ENCODE results near the gene XRCC5. TPM values are rescaled to one million over a fixed set of nuclear protein-coding genes. Genes with fewer than 3 reads are reported as not detected.

XRCC5 gene
- total RNA-seq, 1 donor from 2014 or later: 807 TPM

- Mint-ChIP-seq H3K4me1 (peaks cover 78% of the 10 kb centered on the region), H3K4me3 (peak overlapping the region; percentile 77), H3K9me3 (no peaks in the 10 kb centered on the region), H3K36me3 (peaks cover 37% of the 10 kb centered on the region), H3K27me3 (ENCODE audit: insufficient read depth, low read depth) (peaks cover 7% of the 10 kb centered on the region), H3K27ac (peak overlapping the region; percentile 1)
- Histone ChIP-seq H3K9ac (no peak overlapping the region), H3K4me1 (peaks cover 75% of the 10 kb centered on the region), H3K36me3 (peaks cover 24% of the 10 kb centered on the region), H3F3A (ENCODE audit: low read depth) (peaks cover 81% of the 10 kb centered on the region), H3K9me3 (ENCODE audit: low read depth) (no peaks in the 10 kb centered on the region), H2AFZ (replicated peaks) (no peak overlapping the region), H3K4me3 (peak overlapping the region; percentile 7), H3K79me2 (ENCODE audit: low read depth) (peaks cover 90% of the 10 kb centered on the region), H3K27ac (peak overlapping the region; percentile 87), H4K20me1 (ENCODE audit: low read depth) (peaks cover 42% of the 10 kb centered on the region), H3K4me2 (peak overlapping the region; percentile 53), H3K27me3 (no peaks in the 10 kb centered on the region)
- DNase-seq (ENCODE audit: low spot score): no peak
- TF ChIP-seq EZH2phosphoT487 (IDR thresholded peaks at IDR 0.05) (no peak), EZH2 (IDR thresholded peaks at IDR 0.05) (no peak), CTCF (IDR thresholded peaks at IDR 0.05) (no peak)
Measured at GRCh38 chr2:216114382-216114713, 5.2 kb downstream of the XRCC5 start.

- H2AFZ ChIP-seq (replicated peaks): peak overlapping the region; percentile 55
- H3K4me1 Mint-ChIP-seq: peaks cover 83% of the 10 kb centered on the region
- peak overlapping the region; percentile 80 for H3K9ac ChIP-seq
- DNase-seq (ENCODE audit: low spot score): peak; percentile 100
- peak overlapping the region; percentile 70 for H3K4me2 ChIP-seq
- no peaks in the 10 kb centered on the region for H3K27me3 ChIP-seq
- peaks cover 80% of the 10 kb centered on the region for H3K4me1 ChIP-seq
- H3K4me3 Mint-ChIP-seq: peak overlapping the region; percentile 77
- H3K36me3 Mint-ChIP-seq: peaks cover 41% of the 10 kb centered on the region
- peaks cover 47% of the 10 kb centered on the region for H4K20me1 ChIP-seq (ENCODE audit: low read depth)
- peak overlapping the region; percentile 37 for H3K4me3 ChIP-seq
- H3K27ac ChIP-seq: peak overlapping the region; percentile 96
- H3K36me3 ChIP-seq: peaks cover 29% of the 10 kb centered on the region
- H3K9me3 ChIP-seq (ENCODE audit: low read depth): no peaks in the 10 kb centered on the region
- H3K79me2 ChIP-seq (ENCODE audit: low read depth): peaks cover 90% of the 10 kb centered on the region
- TF ChIP-seq CTCF (IDR thresholded peaks at IDR 0.05): peak; percentile 88
- TF ChIP-seq EZH2 (IDR thresholded peaks at IDR 0.05): no peak
- no peak for TF ChIP-seq EZH2phosphoT487 (IDR thresholded peaks at IDR 0.05)
- H3K27me3 Mint-ChIP-seq (ENCODE audit: insufficient read depth, low read depth): peaks cover 5% of the 10 kb centered on the region
- H3K27ac Mint-ChIP-seq: peak overlapping the region; percentile 98
- H3F3A ChIP-seq (ENCODE audit: low read depth): peaks cover 87% of the 10 kb centered on the region
- no peaks in the 10 kb centered on the region for H3K9me3 Mint-ChIP-seq
Measured at GRCh38 chr2:216114714-216115531, 5.8 kb downstream of the XRCC5 start.

- Histone ChIP-seq H3K36me3 (peaks cover 31% of the 10 kb centered on the region), H3K4me1 (peaks cover 80% of the 10 kb centered on the region), H4K20me1 (ENCODE audit: low read depth) (peaks cover 46% of the 10 kb centered on the region), H2AFZ (replicated peaks) (no peak overlapping the region), H3F3A (ENCODE audit: low read depth) (peaks cover 78% of the 10 kb centered on the region), H3K4me2 (peak overlapping the region; percentile 70), H3K27ac (peak overlapping the region; percentile 92), H3K9ac (no peak overlapping the region), H3K79me2 (ENCODE audit: low read depth) (peaks cover 90% of the 10 kb centered on the region), H3K9me3 (ENCODE audit: low read depth) (no peaks in the 10 kb centered on the region), H3K27me3 (no peaks in the 10 kb centered on the region), H3K4me3 (peak overlapping the region; percentile 37)
- TF ChIP-seq EZH2 (IDR thresholded peaks at IDR 0.05) (no peak), EZH2phosphoT487 (IDR thresholded peaks at IDR 0.05) (no peak), CTCF (IDR thresholded peaks at IDR 0.05) (no peak)
- Mint-ChIP-seq H3K36me3 (peaks cover 43% of the 10 kb centered on the region), H3K4me1 (peaks cover 75% of the 10 kb centered on the region), H3K27me3 (ENCODE audit: insufficient read depth, low read depth) (peaks cover 5% of the 10 kb centered on the region), H3K9me3 (no peaks in the 10 kb centered on the region), H3K27ac (peak overlapping the region; percentile 64), H3K4me3 (peak overlapping the region; percentile 31)
- DNase-seq (ENCODE audit: low spot score): no peak
Measured at GRCh38 chr2:216116418-216116817, 7.3 kb downstream of the XRCC5 start.

All from neural progenitor cell (in vitro differentiated cells).